ENCODE results near the gene KCTD19.
A peak's percentile ranks its signal among the peaks of the same experiment; 100 is the strongest.

The KCTD19 gene

DNA sequence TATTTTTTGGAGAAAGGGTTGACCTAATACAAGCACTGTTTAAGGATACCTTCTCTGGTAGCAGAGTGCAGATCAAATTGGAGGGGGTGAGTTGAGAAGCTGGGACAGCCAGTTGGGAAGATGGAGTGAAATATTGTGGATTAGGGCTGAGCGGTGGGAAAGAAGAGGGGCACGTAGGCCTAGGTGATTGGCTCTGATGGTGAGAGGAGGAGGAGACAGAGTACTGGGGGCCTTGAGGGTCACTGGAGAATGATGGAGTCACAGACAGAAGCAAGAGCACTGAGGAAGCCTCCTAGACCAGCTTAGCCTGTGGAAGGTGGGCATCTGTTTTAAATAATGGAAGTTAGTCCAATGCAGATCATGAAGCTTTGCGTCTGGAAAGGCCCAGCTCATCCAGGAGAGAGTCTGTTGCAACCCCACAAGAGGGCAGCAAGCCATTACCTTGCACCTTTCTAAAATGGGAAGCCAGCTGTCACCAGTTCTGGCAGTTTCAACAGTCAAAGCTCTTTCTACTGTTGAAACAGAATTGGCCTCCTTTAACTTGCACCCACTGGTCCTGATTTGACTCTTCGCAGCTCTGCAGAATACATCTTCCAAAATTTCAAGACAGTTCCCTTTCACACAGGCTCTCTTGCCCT is 66.0 kb downstream of the KCTD19 start:
- DNase-seq: no peak

GRCh38 chr16:67259705-67260104 is 66.8 kb downstream of the KCTD19 start:
- DNase-seq: no peak

- DNase-seq: no peak
Observed at GRCh38 chr16:67258161-67258835, 68.2 kb downstream of the KCTD19 start.

- DNase-seq: no peak
Observed at GRCh38 chr16:67257486-67258160, 68.9 kb downstream of the KCTD19 start.

DNA sequence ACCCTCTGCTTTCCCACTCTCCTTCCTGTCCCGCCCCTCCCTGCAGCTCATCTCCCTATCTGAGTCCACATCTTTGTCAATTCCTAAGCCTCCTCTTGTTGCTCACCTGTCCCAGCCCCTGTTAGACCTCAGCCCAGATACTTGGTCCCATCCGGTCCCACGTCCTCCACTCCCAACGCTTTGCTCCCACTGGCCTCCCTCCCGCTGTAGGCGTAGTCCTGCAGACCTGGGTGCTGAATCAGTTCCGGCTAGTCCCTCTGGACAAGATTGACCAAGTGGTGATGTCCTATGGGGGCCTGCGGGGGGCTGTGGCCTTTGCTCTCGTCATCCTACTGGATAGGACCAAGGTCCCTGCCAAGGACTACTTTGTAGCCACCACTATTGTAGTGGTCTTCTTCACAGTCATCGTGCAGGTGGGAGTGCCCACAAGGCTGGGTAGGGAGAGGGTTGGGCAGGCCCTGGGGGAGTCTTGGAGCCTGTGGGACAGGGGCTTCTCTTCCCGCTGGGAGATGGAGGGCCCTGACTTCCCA is 69.8 kb downstream of the KCTD19 start:
- DNase-seq: no peak

- DNase-seq: no peak
Observed at GRCh38 chr16:67255553-67256221, 70.9 kb downstream of the KCTD19 start.

DNA sequence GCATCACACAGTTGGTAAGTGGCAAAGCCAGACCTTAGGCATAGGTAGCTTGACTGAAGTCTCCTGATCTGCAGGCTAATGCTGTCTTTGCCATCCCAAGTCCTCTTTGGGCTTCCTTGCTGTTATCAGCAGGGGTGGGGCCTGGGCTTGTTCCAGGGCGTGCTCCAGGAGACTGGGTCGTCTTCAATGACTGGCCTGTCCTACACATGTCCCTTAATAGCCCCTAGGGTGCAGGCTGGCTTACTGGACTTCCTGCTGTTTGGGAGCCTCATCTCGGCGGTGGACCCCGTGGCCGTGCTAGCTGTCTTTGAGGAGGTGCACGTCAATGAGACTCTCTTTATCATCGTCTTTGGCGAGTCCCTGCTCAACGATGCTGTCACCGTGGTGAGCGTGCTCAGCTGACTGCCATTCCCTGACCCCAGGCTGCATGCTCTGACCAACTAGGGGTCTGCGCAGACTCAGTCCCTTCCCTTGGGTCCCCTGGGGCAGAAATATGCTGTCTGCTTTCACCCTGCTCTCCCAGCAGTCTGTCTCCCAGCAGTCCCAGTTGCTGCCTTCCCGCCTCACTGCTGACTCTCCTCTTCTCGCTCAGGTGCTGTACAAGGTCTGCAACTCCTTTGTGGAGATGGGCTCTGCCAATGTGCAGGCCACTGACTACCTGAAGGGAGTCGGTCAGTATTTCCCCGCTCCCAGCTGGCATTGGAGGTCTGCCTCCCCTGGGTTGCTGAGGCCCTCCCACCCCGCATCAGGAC is 71.6 kb downstream of the KCTD19 start:
- no peak for DNase-seq

GRCh38 chr16:67252609-67253497 is 73.7 kb downstream of the KCTD19 start:
- peak in 13 of 56 donors; percentile 9 to 71 (median 35) for DNase-seq

GRCh38 chr16:67250045-67250327 is 76.6 kb downstream of the KCTD19 start:
- no peak for DNase-seq

DNA sequence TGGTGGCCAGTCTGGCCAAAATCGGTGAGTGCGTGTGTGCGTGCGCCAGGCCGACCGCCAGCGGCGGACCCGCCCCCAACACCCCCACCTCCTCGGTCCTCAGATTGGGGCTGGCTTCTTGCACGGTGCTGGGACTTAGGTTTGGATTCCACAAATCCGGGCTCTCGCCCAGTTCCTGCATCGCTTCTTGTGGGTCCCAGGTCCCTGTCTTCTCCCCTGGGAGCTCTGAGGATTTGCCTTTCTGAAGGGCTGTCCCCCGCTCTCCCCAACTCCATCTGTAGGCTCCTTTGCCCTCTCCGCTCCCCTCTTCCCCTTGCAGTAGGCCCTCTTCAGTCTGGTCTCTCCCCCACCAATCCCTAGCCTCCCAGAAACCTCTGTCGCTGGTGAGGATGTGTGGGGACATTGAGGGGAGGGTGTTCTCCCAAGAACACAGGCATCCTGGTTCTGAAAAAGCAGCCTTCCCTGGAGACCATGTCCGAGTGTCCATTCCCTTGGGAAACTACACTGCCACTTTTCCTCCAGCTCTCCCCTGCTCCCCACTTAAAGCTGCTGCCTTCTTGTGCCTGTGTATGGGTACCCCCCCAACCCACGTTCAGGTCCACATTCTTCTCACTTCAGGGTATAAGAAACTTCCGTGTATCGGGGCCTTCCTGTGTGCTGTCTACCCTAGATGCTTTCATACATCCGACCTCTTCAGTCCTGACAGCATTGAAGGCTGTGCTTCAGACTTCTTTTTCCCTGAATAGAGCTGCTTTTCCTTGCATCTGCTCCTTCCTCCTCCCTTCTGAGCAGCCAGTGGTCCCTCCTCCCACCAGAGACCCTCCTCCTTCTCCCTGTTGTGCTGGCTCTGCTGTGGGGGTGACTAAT is 77.1 kb downstream of the KCTD19 start:
- peak in 4 of 56 donors; percentile 5 to 42 (median 29) for DNase-seq

GRCh38 chr16:67248401-67249177 is 78.0 kb downstream of the KCTD19 start, which contains the start of gene SLC9A5:
TSS of gene SLC9A5 (plus strand) at chr16:67248979. CDS start at chr16:67249015, 36 bp downstream.
- DNase-seq: peak in 2 of 56 donors; percentile 32 to 35

- DNase-seq: peak in 1 of 56 donors; percentile 6
Observed at GRCh38 chr16:67248073-67248400, 78.5 kb downstream of the KCTD19 start.

DNA sequence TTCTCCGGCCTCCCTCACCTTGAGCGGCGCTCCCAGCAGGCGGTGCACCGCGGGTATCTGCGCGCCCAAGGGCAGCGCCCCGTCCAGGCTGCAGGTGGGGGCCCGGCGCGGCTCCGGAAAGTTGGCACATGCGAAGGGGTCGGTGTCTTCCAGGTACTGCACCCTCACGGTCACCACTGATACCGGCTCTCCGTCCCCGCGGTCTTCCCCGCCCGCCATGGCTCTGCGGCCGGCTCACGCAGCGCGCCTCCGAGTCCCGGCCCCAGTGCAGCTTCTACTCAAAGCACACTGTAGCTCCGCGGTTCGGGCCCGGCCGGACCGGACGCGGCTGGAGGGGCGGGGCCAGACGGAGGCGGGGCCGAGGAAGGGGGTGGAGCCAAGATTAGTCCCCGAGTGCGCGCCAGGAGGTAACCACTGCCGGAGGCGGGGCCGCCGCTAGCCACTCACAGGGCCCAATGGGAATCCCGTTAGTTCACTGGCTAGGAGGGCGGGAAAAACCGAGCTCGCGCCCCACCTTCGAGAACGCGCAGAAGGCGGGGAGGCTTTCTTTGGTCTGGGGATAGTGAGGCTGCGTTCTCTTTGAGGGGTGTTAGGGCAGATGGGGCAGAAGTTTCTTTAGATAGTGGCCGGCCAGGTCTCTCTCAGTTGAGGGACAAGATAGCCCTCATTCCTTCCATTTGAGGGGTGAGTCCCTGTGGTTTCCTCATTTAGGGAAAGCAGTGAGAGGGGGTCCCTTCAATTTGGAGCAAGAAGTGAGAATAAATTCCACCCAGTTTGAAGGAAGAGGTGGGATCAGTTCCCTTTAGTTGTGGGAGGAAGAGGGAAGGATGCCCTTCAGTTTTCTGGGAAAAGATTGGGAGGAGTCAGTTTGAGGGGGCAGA is 79.1 kb downstream of the KCTD19 start, which contains the start of gene FHOD1:
FHOD1 (minus strand) TSS at position 290 of the 881 bp plus-strand sequence; CDS start at position 219, 71 bp downstream.
- peak in 55 of 56 donors; percentile 50 to 96 (median 84) for DNase-seq

DNA sequence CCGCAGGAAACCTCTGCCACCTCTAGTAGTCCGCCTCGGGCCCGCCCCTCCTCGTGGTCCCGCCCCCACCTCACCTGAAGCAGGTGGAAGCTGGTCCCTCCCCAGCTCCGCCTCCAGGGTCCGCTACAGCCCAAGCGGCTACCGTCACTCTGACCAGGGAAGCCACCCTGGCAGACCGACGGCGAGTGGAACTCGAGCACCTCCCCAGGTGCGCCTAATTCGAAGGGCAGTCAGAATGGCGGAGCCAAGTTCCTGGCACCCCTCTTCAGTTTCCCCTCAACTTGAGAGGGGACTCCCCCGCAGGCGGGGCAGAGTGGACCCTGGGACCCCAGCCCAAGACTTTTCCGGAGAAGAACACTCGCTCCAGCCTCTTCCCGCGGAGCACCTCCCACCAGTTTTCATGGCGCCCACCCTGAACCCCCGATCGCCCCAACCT is 79.8 kb downstream of the KCTD19 start:
- DNase-seq: no peak

GRCh38 chr16:67246081-67246755 is 80.3 kb downstream of the KCTD19 start:
- DNase-seq: peak in 33 of 56 donors; percentile 22 to 75 (median 51)

DNA sequence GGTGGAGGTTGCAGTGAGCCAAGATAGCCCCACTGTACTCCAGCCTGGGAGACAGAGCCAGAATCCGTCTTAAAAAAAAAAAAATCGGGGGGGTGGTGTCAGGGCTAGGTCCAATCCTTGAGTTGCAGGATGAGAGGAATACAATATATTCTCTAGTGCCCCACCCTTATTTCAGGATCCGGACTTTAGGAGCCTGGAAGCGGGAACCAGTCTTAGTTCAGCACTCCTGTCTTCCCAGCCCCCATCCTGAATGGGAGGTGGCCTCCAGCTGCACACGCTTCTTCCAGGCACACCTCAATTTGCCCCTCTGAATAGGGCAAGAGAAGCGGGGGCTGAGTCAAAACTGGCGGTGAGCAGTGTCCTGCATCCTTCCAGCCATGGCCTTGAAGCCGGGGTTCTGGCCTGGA is 80.9 kb downstream of the KCTD19 start:
- peak in 1 of 56 donors; percentile 73 for DNase-seq

All from amygdala (tissue), 56 donors.